NCI-H2081 (cell line): Measurements from ENCODE around the gene BRINP3.
"Not testable (repeated sequence)": the region's sequence is repeated elsewhere in the genome, so short reads cannot be mapped to it uniquely, and the experiment has no call there.

Experiments used
- DNase-seq, 2 experiments: peaks; one replicate each; lab custom pipeline; 2025; lab: John Stamatoyannopoulos, UW

Gene BRINP3

DNA sequence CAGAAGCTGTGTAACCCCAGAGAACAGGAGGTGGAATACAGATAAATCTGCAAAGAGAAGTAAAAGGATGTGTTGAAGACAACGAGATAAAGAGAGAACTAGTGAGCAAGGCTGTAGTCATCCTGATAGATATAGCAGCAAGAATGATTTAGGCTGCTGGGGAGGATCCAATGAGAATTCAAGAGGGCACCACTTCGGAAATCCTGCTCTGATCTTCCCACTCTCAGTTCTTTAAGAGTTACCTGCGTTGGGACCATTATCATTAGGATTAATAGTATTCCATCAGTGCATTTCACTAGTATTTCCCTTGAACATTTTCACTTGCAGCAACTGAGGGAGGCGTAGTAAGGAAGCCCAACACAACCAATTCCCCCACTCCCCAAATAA lies at the start of gene BRINP3:
Gene BRINP3 (minus strand): TSS at position 103 of the 387 bp plus-strand sequence.
- DNase-seq = no peak

- no peak for DNase-seq
These were observed 33.9 kb upstream of the BRINP3 start for GRCh38 chr1:190511554-190511953.

DNA sequence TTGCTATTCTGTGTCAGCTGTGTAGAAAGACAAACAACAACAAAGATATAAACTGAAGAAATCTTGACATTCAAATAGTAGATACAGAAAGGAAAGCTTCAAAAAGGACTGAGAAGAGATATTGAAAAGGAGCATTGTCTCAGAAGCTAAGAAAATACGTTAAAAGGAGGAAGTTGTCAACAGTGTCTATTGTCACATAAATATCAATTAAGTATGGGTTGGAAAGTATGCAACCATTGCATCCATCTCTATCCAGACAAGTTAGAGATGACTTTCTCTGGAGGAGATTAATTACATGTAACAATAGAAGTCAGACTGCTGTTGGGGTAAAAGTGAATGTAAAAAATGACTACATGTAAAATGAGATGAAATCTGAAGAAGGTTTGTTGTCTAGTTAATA lies 29.7 kb upstream of the BRINP3 start:
- DNase-seq = no peak

- not testable (repeated sequence) for DNase-seq
These were observed 26.9 kb upstream of the BRINP3 start for GRCh38 chr1:190504539-190504938.

DNA sequence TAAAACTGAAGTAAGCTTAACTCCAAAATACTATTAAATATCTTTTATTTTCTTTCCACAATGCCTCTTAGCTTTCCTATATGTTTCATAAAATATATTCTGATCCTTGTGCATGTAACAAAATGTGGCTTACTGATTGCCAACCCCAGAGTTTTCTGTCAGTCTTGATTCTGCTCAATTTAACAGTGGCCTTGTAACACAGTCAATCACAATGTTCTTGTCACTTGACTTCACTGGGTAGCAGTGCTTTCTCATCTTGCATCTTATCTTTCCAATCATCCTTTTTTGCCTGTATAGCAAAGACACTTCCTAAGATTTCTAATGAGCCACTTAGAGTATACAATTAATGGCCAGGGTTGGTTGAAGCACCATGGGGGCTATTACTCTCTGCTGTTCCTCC lies 19.9 kb upstream of the BRINP3 start:
- DNase-seq = no peak

DNA sequence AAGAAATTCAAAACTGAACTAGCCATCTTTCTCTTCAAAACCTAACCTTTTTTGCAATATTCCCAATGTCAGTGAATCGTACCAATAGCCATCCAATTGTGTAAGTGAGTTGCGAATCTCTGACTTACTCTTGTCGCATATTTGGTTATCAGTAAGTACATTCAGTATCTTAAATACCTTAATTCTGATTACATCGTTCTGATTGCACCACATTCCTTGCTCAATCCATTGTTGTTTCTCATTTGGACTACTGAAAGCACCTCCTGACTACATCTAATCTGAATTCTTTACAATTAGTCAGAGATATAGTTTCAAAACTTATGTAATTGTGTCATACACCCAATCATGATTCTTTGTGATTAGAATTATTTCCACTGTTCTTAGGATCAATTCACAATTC lies 16.8 kb upstream of the BRINP3 start:
- no peak for DNase-seq

- no peak for DNase-seq
These were observed 13.7 kb upstream of the BRINP3 start for GRCh38 chr1:190491404-190491803.

GRCh38 chr1:190484045-190484444 lies 6.4 kb upstream of the BRINP3 start:
- no peak for DNase-seq

GRCh38 chr1:190480231-190480630 lies 2.6 kb upstream of the BRINP3 start:
- DNase-seq = no peak

- DNase-seq = peak; percentile 42 to 63
These were observed 1.9 kb upstream of the BRINP3 start for GRCh38 chr1:190479516-190479915.

GRCh38 chr1:190479050-190479397 lies 1.4 kb upstream of the BRINP3 start:
- DNase-seq = peak; percentile 23 to 35

DNA sequence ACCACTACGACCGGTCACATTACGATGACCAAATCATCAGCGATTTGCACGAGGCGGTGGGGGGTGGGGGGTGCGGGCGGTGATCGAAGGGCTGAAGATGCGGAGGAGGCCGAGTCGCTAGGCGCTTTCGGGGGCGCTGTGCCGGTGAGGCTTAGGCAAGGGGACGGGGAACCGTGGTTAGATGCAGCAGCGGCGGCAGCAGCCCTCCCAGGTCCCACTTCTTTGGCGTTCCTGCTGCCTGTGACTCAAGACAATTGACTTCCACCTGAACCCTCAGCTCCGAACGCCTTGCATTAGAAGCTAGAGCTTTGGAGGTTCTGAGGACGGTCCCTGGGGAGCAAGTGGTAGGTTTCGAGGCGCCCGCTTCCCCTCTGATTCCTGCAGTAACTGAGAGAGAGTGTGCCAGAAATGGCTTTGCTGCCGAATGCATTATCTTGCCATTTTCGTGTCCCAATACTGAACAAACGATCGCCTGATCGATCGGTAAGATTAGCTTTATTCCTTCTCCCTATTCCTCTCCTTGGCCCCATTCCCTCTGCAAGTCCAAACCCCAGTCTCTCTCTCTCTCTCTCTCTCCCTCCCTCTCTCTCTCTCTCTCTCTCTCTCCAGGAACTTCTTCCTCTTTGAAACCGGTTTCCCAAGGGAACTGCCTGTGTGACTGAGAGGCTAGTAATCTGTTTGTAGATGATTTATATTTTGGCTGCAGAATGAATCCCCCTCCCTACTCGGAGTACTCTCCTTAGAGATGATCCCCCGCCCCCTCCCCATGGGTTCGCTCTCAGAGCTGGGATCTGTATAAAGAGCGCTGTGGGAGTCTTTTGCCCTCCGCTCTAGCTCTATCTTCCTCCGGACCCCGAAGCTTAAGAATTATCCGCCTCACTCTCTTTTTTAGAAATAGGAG lies 735 bp upstream of the BRINP3 start:
- peak; percentile 53 to 61 for DNase-seq

DNA sequence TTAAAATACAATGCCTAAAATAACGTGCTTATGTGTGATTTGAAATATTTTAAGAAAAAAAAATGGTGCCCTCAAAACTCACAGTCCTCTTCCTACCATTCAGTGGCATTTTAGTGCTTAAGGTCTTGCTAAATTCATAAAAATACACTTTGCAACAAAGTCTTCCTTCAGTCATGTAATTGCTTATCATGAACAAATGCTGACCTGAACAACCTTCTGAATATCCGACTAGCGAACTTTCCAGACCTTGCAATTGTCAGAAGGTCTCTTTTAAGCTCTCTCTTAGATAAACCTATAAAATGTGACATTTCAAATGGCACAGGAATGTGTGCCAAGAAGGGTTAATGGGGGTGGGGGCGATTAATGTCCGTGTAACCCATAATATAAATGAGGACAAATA lies 858 bp downstream of the BRINP3 start:
- no peak for DNase-seq

GRCh38 chr1:190476321-190476720 lies 1.3 kb downstream of the BRINP3 start:
- DNase-seq = no peak

GRCh38 chr1:190475421-190476141 lies 2.1 kb downstream of the BRINP3 start:
- no peak for DNase-seq

- DNase-seq = no peak
These were observed 2.9 kb downstream of the BRINP3 start for GRCh38 chr1:190474650-190475211.

DNA sequence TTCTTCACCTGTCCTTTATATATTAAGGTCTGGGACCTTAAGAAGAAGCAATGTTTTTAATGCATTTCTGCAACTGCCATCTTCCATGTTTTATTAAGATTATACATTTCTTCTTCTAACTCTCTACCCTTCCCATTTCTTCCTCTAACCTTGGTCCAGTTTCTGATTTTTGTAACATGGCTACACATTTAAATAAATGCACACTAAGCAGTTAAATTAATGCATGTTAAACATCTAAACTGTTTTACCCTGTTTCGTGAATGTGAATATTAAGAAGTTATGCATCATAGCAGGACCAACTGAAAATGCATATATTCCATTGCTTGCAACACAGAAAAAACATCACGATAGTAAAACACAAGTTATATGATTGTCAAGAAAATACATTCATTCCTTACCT lies 3.7 kb downstream of the BRINP3 start:
- no peak for DNase-seq

DNA sequence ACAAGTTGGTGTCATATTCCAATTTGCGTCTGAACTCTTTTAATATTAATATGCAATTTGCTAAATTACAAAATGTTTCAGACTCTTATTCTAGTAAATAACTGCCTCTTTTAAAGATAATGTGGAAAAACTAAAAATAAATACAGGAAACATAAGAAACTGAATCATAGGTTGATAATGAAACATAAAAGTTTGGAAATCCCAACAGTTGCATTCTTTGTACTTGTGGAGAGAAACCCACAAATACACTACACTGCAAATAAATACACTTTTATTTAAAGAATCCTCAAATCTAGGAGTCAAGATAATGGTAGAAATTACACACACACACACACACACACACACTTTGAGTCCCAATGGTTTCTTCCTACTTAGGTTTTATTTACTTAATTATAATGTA lies 5.2 kb downstream of the BRINP3 start:
- no peak for DNase-seq

GRCh38 chr1:190472042-190472441 lies 5.6 kb downstream of the BRINP3 start:
- DNase-seq = no peak

GRCh38 chr1:190464690-190465089 lies 13.0 kb downstream of the BRINP3 start:
- DNase-seq = no peak

GRCh38 chr1:190456129-190456528 lies 21.5 kb downstream of the BRINP3 start:
- DNase-seq = no peak

- no peak for DNase-seq
These were observed 22.0 kb downstream of the BRINP3 start for GRCh38 chr1:190455631-190456030.

DNA sequence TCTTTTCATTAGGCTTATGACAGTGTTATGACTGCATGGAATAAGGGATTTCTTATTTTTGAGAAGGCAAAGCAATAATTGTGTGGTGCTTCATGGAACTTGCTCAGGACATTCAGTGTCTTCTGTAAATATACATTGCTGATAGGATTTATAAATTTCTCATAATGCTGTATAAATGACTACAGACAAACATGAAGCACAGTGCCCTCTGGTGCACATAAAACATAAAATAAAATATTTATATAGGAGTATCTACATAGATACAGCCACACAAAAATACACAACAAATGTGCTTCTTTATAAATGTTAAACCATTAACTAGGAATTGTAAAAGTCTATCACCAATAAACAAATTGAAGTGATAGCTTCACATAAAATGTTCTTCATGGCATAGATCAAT lies 24.1 kb downstream of the BRINP3 start:
- DNase-seq = no peak
